ENCODE measurements around the gene SNAP23.

- TF ChIP-seq EZH2 (IDR thresholded peaks at IDR 0.05) (no peak), POLR2AphosphoS5 (IDR thresholded peaks at IDR 0.05; ENCODE audit: borderline replicate concordance, low read depth, low read length) (peak; percentile 75)
Observed at GRCh38 chr15:42575188-42576039, 80.0 kb downstream of the SNAP23 start, which contains the start of gene STARD9.

Data from SK-N-MC (cell line).